H9 (cell line): ENCODE measurements around the gene C6orf136. TPM values are rescaled to one million over a fixed set of nuclear protein-coding genes. Genes with fewer than 3 reads are reported as not detected.
A peak's percentile ranks its signal among the peaks of the same experiment; 100 is the strongest.

Source experiments
- DNase-seq: peaks from one replicate; pipeline ENCODE4 v3.0.0-alpha.2; 2017
- H2AFZ ChIP-seq: one replicate; pipeline ENCODE4 v1.6.1; 2013; ENCODE audit warnings: mild to moderate bottlenecking, low read length, control low read depth, moderate library complexity
- H2AK5ac ChIP-seq: 2 replicates; pipeline ENCODE4 v1.6.1; 2013; ENCODE audit warnings: low read length, control low read depth, mixed read lengths; ENCODE audit not compliant: insufficient read length
- H2BK120ac ChIP-seq: one replicate; pipeline ENCODE4 v1.6.1; 2013; ENCODE audit warnings: low read depth, mild to moderate bottlenecking, low read length, control low read depth, inconsistent platforms; ENCODE audit not compliant: poor library complexity, severe bottlenecking
- H2BK12ac ChIP-seq: 2 replicates; pipeline ENCODE4 v1.6.1; 2013; ENCODE audit warnings: low read length, control low read depth, mixed read lengths, low read depth; ENCODE audit not compliant: insufficient read length
- H2BK15ac ChIP-seq: 2 replicates; pipeline ENCODE4 v1.6.1; 2013; ENCODE audit warnings: low read depth, low read length, control low read depth
- H2BK20ac ChIP-seq: one replicate; pipeline ENCODE4 v1.6.1; 2013; ENCODE audit warnings: low read depth, mild to moderate bottlenecking, low read length, control low read depth, inconsistent platforms; ENCODE audit not compliant: poor library complexity, severe bottlenecking
- H2BK5ac ChIP-seq: 2 replicates; pipeline ENCODE4 v1.6.1; 2013; ENCODE audit warnings: low read length, control low read depth, mixed read lengths; ENCODE audit not compliant: insufficient read length
- H3K14ac ChIP-seq: 2 replicates; pipeline ENCODE4 v1.6.1; 2013; ENCODE audit warnings: low read length, control low read depth; ENCODE audit not compliant: insufficient read depth
- H3K18ac ChIP-seq: 2 replicates; pipeline ENCODE4 v1.6.1; 2013; ENCODE audit warnings: low read depth, mild to moderate bottlenecking, mixed read lengths, low read length, control low read depth; ENCODE audit not compliant: insufficient read length
- H3K23ac ChIP-seq: 2 replicates; pipeline ENCODE4 v1.6.1; 2013; ENCODE audit warnings: low read length, control low read depth, mixed read lengths, low read depth; ENCODE audit not compliant: insufficient read length
- H3K23me2 ChIP-seq: 2 replicates; pipeline ENCODE4 v1.6.1; 2013; ENCODE audit warnings: low read depth, mild to moderate bottlenecking, mixed read lengths, low read length, control low read depth; ENCODE audit not compliant: insufficient read length, poor library complexity, severe bottlenecking
- H3K27ac ChIP-seq: 2 replicates; pipeline ENCODE4 v1.5.1; 2013; ENCODE audit warnings: low read length, control low read depth, mixed read lengths, low read depth; ENCODE audit not compliant: insufficient read length
- H3K27me3 ChIP-seq: 2 replicates; pipeline ENCODE4 v1.6.1; 2013; ENCODE audit warnings: low read length, control low read depth, inconsistent platforms; ENCODE audit not compliant: insufficient read depth
- H3K4ac ChIP-seq: 2 replicates; pipeline ENCODE4 v1.6.1; 2013; ENCODE audit warnings: low read depth, mild to moderate bottlenecking, control low read depth, inconsistent platforms, low read length, moderate library complexity
- H3K4me1 ChIP-seq: 2 replicates; pipeline ENCODE4 v1.6.1; 2013; ENCODE audit warnings: low read length, control low read depth, inconsistent platforms; ENCODE audit not compliant: insufficient read depth
- H3K4me2 ChIP-seq: 2 replicates; pipeline ENCODE4 v1.6.1; 2013; ENCODE audit warnings: low read length, control low read depth, mixed read lengths; ENCODE audit not compliant: insufficient read length, insufficient read depth
- H3K56ac ChIP-seq: 2 replicates; pipeline ENCODE4 v1.6.1; 2013; ENCODE audit warnings: low read depth, mild to moderate bottlenecking, mixed read lengths, low read length, control low read depth; ENCODE audit not compliant: insufficient read length
- H3K79me1 ChIP-seq: 2 replicates; pipeline ENCODE4 v1.6.1; 2013; ENCODE audit warnings: low read depth, mild to moderate bottlenecking, moderate library complexity, low read length, control low read depth, inconsistent platforms; ENCODE audit not compliant: insufficient read depth, poor library complexity, severe bottlenecking
- H3K79me2 ChIP-seq: 2 replicates; pipeline ENCODE4 v1.6.1; 2013; ENCODE audit warnings: low read length, control low read depth, inconsistent platforms; ENCODE audit not compliant: insufficient read depth
- H3K9ac ChIP-seq: 2 replicates; pipeline ENCODE4 v1.6.1; 2013; ENCODE audit warnings: low read length, control low read depth, mixed read lengths; ENCODE audit not compliant: insufficient read length; ENCODE audit errors: extremely low read depth
- H3K9me3 ChIP-seq: one replicate; pipeline ENCODE4 v1.6.1; 2013; ENCODE audit warnings: low read depth, low read length, inconsistent platforms; ENCODE audit not compliant: control insufficient read depth
- H3T11ph ChIP-seq: one replicate; pipeline ENCODE4 v1.6.1; 2013; ENCODE audit warnings: mild to moderate bottlenecking, low read length, control low read depth, inconsistent platforms
- H4K20me1 ChIP-seq: one replicate; pipeline ENCODE4 v1.6.1; 2013; ENCODE audit not compliant: control insufficient read depth, insufficient read length, insufficient read depth
- H4K5ac ChIP-seq: 2 replicates; pipeline ENCODE4 v1.6.1; 2013; ENCODE audit warnings: low read depth, mild to moderate bottlenecking, mixed read lengths, low read length, control low read depth; ENCODE audit not compliant: insufficient read length
- H4K8ac ChIP-seq: replicated peaks from 2 replicates; pipeline ENCODE4 v1.6.1; 2013; ENCODE audit warnings: low read length, control low read depth, mixed read lengths, low read depth; ENCODE audit not compliant: insufficient read length
- H4K91ac ChIP-seq: 2 replicates; pipeline ENCODE4 v1.6.1; 2013; ENCODE audit warnings: low read depth, mild to moderate bottlenecking, moderate library complexity, mixed read lengths, low read length, control low read depth; ENCODE audit not compliant: insufficient read length
- H3K27ac Mint-ChIP-seq, 3 experiments: 2 replicates in 2 of 3; 3 replicates in 1 of 3; pipeline ENCODE4 v1.8.0; 2020 to 2021; ENCODE audit warnings: mixed read lengths in 3 of 3, mild to moderate bottlenecking in 1 of 3, moderate library complexity in 1 of 3
- H3K27me3 Mint-ChIP-seq: 2 replicates; pipeline ENCODE4 v1.8.0; 2021; ENCODE audit warnings: low read depth, mild to moderate bottlenecking, moderate library complexity, mixed read lengths
- H3K36me3 Mint-ChIP-seq, 3 experiments: 2 replicates in 2 of 3; 3 replicates in 1 of 3; pipeline ENCODE4 v1.8.0; 2020 to 2021; ENCODE audit warnings: low read depth in 3 of 3, mixed read lengths in 3 of 3; ENCODE audit not compliant: insufficient read depth in 1 of 3
- H3K4me1 Mint-ChIP-seq, 2 experiments: 2 replicates each; pipeline ENCODE4 v1.8.0; 2020; ENCODE audit warnings: mixed read lengths in 2 of 2
- H3K4me3 Mint-ChIP-seq, 2 experiments: 2 replicates in 1 of 2; 3 replicates in 1 of 2; pipeline ENCODE4 v1.8.0; 2020 to 2021; ENCODE audit warnings: mild to moderate bottlenecking in 2 of 2, mixed read lengths in 2 of 2, moderate library complexity in 1 of 2
- H3K9me3 Mint-ChIP-seq, 2 experiments: 2 replicates in 1 of 2; 3 replicates in 1 of 2; pipeline ENCODE4 v1.8.0; 2020; ENCODE audit warnings: mild to moderate bottlenecking in 2 of 2, mixed read lengths in 2 of 2, moderate library complexity in 1 of 2
- WGBS: extraction: QIAGEN DNeasy Blood & Tissue Kit; methylation state at CpG from one replicate; pipeline ENCODE4 v1.1.7; 2013; ENCODE audit warnings: missing lambda C conversion rate, low lambda C conversion rate, mixed read lengths; ENCODE audit not compliant: insufficient read length; ENCODE audit errors: extremely low coverage; 5-methylcytosine and 5-hydroxymethylcytosine counted together
- total RNA-seq: library from RNA; stranded (reverse); gene quantifications from 2 replicates; pipeline ENCODE4 v1.2.1, GENCODE V29; 2021
- TF ChIP-seq, protein P1 (sequence below): fragments of 200-600 bp; sonication (generic); conservative IDR thresholded peaks from 3 replicates; pipeline ENCODE4 v1.8.0; 2021; ENCODE audit warnings: antibody characterized with exemption, mild to moderate bottlenecking

C6orf136 gene
- total RNA-seq, 1 experiment from 2014 or later: 22.2 TPM

DNA sequence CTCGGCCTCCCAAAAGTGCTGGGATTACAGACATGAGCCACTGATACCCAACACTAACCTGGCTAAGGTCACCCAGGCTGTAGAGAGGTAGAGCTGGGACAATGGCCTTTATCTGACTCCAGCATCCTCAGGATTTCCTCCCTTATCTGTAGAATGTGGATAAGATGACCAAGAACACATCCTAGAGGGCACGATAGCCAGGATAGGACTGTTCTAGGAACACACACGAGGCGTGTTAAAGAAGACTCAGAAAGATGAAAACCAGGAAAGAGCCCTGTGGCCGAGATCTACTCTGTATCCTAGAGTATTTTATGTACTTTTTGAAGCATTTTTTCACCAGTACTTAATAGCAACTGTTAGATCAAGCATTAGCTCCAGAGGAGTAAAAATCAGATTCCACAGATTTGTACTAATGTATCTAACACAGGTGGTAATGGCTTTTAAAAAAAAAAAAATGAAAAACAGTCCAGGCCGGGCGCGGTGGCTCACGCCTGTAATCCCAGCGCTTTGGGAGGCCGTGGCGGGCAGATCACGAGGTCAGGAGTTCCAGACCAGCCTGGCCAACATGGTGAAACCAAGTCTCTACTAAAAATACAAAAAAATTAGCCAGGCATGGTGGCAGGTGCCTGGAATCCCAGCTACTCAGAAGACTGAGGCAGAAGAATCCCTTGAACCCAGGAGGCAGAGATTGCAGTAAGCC is 47.2 kb upstream of the C6orf136 start:
- H2AK5ac ChIP-seq: no peak overlapping the region
- WGBS: no CpG with 5 or more reads among the region's 13 CpGs
- H2BK5ac ChIP-seq: no peak overlapping the region
- peaks cover 0 to 2% of the 10 kb centered on the region in 2 experiments; a peak in 1 of 4 replicates for H3K4me1 Mint-ChIP-seq
- H3K36me3 Mint-ChIP-seq: peaks cover 39 to 68% (median 57%) of the 10 kb centered on the region in 3 experiments
- no peaks in the 10 kb centered on the region for H3K79me1 ChIP-seq
- H3K9ac ChIP-seq: no peak overlapping the region
- no peak overlapping the region for H3K56ac ChIP-seq
- H4K91ac ChIP-seq: no peak overlapping the region
- H4K8ac ChIP-seq: no peak overlapping the region
- H3K23me2 ChIP-seq: no peaks in the 10 kb centered on the region
- H2BK120ac ChIP-seq: no peak overlapping the region
- H2BK12ac ChIP-seq: no peak overlapping the region
- H2BK15ac ChIP-seq: no peak overlapping the region
- no peak overlapping the region for H3T11ph ChIP-seq
- peak overlapping the region in 2 of 3 experiments; percentile 65 to 87; a peak in 3 of 7 replicates for H3K27ac Mint-ChIP-seq
- no peak overlapping the region for H3K4me2 ChIP-seq
- DNase-seq: no peak
- no peak overlapping the region for H3K14ac ChIP-seq
- H4K20me1 ChIP-seq: peaks cover 3% of the 10 kb centered on the region
- TF ChIP-seq, protein P1, sequence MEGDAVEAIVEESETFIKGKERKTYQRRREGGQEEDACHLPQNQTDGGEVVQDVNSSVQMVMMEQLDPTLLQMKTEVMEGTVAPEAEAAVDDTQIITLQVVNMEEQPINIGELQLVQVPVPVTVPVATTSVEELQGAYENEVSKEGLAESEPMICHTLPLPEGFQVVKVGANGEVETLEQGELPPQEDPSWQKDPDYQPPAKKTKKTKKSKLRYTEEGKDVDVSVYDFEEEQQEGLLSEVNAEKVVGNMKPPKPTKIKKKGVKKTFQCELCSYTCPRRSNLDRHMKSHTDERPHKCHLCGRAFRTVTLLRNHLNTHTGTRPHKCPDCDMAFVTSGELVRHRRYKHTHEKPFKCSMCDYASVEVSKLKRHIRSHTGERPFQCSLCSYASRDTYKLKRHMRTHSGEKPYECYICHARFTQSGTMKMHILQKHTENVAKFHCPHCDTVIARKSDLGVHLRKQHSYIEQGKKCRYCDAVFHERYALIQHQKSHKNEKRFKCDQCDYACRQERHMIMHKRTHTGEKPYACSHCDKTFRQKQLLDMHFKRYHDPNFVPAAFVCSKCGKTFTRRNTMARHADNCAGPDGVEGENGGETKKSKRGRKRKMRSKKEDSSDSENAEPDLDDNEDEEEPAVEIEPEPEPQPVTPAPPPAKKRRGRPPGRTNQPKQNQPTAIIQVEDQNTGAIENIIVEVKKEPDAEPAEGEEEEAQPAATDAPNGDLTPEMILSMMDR: no peak
- H3K23ac ChIP-seq: no peak overlapping the region
- no peaks in the 10 kb centered on the region for H3K79me2 ChIP-seq
- no peaks in the 10 kb centered on the region for H3K27me3 ChIP-seq
- H3K27ac ChIP-seq: no peak overlapping the region
- no peak overlapping the region for H4K5ac ChIP-seq
- H3K18ac ChIP-seq: no peak overlapping the region
- no peaks in the 10 kb centered on the region for H3K9me3 ChIP-seq
- H3K4me1 ChIP-seq: no peaks in the 10 kb centered on the region
- H3K4ac ChIP-seq: no peak overlapping the region
- no peaks in the 10 kb centered on the region; the same call in none of the 2 replicates for H3K27me3 Mint-ChIP-seq
- H2AFZ ChIP-seq: no peak overlapping the region
- H2BK20ac ChIP-seq: no peak overlapping the region
- no peak overlapping the region for H3K4me3 Mint-ChIP-seq
- no peaks in the 10 kb centered on the region for H3K9me3 Mint-ChIP-seq
